Measurements from ENCODE around the gene DUSP16.

The DUSP16 gene, protein sequence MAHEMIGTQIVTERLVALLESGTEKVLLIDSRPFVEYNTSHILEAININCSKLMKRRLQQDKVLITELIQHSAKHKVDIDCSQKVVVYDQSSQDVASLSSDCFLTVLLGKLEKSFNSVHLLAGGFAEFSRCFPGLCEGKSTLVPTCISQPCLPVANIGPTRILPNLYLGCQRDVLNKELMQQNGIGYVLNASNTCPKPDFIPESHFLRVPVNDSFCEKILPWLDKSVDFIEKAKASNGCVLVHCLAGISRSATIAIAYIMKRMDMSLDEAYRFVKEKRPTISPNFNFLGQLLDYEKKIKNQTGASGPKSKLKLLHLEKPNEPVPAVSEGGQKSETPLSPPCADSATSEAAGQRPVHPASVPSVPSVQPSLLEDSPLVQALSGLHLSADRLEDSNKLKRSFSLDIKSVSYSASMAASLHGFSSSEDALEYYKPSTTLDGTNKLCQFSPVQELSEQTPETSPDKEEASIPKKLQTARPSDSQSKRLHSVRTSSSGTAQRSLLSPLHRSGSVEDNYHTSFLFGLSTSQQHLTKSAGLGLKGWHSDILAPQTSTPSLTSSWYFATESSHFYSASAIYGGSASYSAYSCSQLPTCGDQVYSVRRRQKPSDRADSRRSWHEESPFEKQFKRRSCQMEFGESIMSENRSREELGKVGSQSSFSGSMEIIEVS

DNA sequence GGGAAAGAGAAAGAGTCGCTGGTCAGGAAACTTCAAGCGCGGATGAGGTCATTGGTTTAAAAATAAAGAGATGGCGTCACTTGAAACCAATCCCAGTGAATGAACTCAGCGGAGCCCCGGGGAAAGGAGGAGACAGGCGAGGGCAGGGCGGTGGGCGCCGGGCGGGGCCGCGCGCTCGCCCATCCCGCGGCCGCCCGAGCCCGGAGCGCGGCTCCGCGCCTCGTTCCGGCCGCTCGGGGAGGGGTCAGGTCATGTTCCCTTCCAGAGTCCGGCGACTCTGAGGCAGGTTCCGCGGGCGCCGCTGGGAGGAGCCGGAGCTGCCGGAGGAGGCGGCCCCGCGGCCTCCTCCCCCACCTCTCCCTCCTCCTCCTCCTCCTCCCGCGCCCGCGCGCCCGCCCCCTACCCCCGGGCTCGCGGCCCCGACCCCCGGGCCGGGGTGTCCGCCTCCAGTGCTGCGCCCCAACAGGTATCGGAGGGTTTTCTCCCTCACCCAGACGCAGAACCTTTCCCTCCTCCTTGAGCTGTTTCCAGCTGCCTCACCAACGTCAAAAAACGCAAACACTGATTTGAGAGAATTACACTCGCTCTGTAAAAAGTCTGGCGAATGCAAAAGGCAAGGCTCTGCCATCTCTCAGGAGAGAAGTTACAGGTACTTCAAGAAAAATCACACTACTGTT lies at the start of gene DUSP16:
Gene DUSP16 (minus strand): TSS at position 279 of the 677 bp plus-strand sequence. CDS start 41,765 bp downstream, outside the sequence.
- ChIA-PET POLR2A (interaction anchor here (1.0 kb wide), 1 partner anchor 57 kb away, joined by 3 read pairs; no protein-coding TSS in a partner anchor), CTCF (interaction anchor here (0.8 to 2.8 kb wide), 23 partner anchors 8 to 227 kb away, joined by 3 to 40 read pairs (median 4); no protein-coding TSS in a partner anchor)
- TF ChIP-seq, protein P1, sequence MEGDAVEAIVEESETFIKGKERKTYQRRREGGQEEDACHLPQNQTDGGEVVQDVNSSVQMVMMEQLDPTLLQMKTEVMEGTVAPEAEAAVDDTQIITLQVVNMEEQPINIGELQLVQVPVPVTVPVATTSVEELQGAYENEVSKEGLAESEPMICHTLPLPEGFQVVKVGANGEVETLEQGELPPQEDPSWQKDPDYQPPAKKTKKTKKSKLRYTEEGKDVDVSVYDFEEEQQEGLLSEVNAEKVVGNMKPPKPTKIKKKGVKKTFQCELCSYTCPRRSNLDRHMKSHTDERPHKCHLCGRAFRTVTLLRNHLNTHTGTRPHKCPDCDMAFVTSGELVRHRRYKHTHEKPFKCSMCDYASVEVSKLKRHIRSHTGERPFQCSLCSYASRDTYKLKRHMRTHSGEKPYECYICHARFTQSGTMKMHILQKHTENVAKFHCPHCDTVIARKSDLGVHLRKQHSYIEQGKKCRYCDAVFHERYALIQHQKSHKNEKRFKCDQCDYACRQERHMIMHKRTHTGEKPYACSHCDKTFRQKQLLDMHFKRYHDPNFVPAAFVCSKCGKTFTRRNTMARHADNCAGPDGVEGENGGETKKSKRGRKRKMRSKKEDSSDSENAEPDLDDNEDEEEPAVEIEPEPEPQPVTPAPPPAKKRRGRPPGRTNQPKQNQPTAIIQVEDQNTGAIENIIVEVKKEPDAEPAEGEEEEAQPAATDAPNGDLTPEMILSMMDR (IDR thresholded peaks at IDR 0.05; ENCODE audit: control extremely low read depth, extremely low read depth, low read depth, missing control alignments) = peak; percentile 3

DNA sequence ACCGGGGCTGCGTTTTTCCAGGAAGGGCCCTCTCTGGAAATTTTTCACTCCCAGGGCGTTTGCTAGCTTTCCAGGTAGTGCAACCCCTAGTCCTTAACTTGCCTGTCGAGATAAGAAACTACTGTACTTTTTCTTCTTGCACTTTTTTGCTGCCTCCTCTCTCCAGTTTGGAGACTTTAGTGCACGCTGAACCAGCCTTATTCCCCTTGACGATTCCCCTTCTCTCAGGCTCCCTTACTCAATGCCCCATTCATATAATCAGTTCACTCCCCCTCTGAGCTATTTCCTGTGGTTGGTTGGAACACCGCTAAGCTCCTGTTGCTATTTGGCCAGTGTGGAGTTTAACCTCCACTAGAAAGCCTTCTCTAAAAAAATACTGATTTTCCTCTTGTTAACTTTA lies 49.7 kb upstream of the DUSP16 start:
- CTCF ChIA-PET = interaction anchor here (0.6 to 1.5 kb wide), 5 partner anchors 12 to 236 kb away, joined by 3 to 6 read pairs (median 4); no protein-coding TSS in a partner anchor
- TF ChIP-seq, protein P1 (IDR thresholded peaks at IDR 0.05; ENCODE audit: control extremely low read depth, extremely low read depth, low read depth, missing control alignments) = no peak
- POLR2A ChIA-PET = no interaction called here
- peak; percentile 30 for DNase-seq (ENCODE audit: extremely low spot score)

More for the DNA sequence above, at the start of gene DUSP16:
- DNase-seq (ENCODE audit: extremely low spot score) = peak; percentile 89

DNA sequence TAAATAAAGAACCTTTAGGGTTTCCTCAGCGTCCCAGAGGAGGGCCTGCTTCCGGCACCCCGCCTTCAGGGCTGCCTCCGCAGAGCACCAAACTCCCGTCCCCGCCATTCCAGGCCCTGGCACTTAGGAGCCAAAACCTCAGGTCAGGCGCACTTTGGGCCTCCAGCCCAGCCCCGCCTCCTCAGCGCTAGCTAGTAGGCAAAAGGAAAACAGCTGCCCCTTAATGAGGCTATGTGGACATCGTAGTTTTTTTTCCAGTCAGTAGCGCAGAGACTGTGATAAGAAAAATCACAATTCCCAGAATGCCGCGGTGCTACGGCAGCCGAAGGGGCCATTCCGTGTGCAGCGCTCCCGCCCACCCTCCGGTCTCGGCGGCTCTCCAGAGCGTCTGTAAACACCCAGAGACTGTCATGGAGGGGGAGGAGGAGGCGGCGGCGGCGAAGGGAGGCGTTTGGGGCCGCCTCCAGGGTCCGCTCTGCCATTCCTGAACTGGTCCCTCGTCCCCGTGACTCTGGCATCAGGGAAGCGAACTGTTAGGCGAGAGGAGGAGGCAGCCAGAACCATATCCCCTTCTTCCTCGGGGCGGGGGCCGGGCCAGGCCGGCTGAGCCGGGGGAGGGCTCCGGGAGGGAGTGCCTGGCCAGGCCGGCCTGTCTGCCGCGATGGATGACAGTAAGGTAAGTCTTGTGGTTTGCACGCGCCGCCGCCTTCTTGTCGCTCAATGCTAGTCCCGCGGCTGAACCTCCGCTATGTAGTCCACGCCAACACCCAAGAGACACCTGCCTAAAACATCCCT lies 49.0 kb upstream of the DUSP16 start, which contains the start of gene CREBL2:
Gene CREBL2 (plus strand): TSS at position 365 of the 795 bp plus-strand sequence. CDS start 297 bp downstream, at position 662.
- TF ChIP-seq, protein P1 (IDR thresholded peaks at IDR 0.05; ENCODE audit: control extremely low read depth, extremely low read depth, low read depth, missing control alignments) = no peak
- POLR2A ChIA-PET = interaction anchor here (1.0 kb wide), 1 partner anchor 114 kb away, joined by 7 read pairs; no protein-coding TSS in a partner anchor
- CTCF ChIA-PET = interaction anchor here (0.7 to 1.5 kb wide), 5 partner anchors 34 to 235 kb away, joined by 3 to 6 read pairs (median 4); no protein-coding TSS in a partner anchor
- peak; percentile 88 for DNase-seq (ENCODE audit: extremely low spot score)

DNA sequence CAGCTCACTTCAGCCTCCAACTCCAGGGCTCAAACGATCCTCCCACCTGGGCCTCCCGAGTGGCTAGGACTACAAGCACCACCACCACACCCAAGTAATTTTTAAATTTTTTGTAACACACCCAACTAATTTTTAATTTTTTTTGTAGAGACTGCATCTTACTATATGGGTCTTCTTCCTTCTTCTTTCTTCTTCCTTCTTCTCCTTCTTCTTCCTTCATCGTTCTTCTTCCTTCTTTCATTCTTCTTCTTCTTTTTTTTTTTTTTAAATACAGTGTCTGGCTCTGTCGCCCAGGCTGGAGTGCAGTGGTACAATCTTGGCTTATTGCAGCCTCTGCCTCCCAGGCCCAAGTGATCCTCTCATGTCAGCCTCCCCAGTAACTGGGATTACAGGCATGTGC lies 48.0 kb upstream of the DUSP16 start:
- TF ChIP-seq, protein P1 (IDR thresholded peaks at IDR 0.05; ENCODE audit: control extremely low read depth, extremely low read depth, low read depth, missing control alignments) = no peak
- CTCF ChIA-PET = interaction anchor here (1.3 to 1.6 kb wide), 2 partner anchors 234 kb away, joined by 5 to 6 read pairs; no protein-coding TSS in a partner anchor
- POLR2A ChIA-PET = no interaction called here

DNA sequence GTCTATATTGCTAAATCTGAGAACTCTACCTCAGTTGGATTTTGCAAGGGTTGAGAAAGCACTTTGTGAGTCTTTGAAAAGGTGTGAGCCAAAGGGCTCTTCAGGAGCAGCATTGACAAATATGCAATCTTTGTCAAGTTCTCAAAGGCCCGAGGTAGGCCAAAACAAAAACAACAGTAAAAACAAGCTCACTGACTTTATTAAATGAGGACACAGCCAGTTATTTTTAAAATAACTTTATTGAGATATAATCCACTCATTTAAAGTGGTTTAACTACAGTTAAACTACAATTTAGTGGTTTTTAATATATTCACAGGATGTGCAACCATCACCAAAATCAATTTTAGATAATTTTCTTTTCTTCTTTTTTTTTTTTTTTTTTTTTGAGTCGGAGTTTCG lies 47.0 kb upstream of the DUSP16 start:
- TF ChIP-seq, protein P1 (IDR thresholded peaks at IDR 0.05; ENCODE audit: control extremely low read depth, extremely low read depth, low read depth, missing control alignments) = no peak
- ChIA-PET POLR2A (no interaction called here), CTCF (interaction anchor here (1.6 to 3.6 kb wide), 2 partner anchors 45 to 233 kb away, joined by 6 to 15 read pairs; no protein-coding TSS in a partner anchor)
- no peak for DNase-seq (ENCODE audit: extremely low spot score)

More for the DNA sequence above, 48.0 kb upstream of the DUSP16 start:
- no peak for DNase-seq (ENCODE audit: extremely low spot score)

All from GM10248 (cell line).